Measurements from ENCODE around the gene PDCD7.
"Not testable (repeated sequence)": the region's sequence is repeated elsewhere in the genome, so short reads cannot be mapped to it uniquely, and the experiment has no call there.

PDCD7 gene

GRCh38 chr15:65164139-65164538, 30.5 kb upstream of the PDCD7 start:
- H3K4me3 ChIP-seq (ENCODE audit: low read depth, low read length), result no peak overlapping the region
- no peak for DNase-seq (ENCODE audit: low read depth)
- TF ChIP-seq MYC (IDR thresholded peaks at IDR 0.05; ENCODE audit: low read depth, low read length) (no peak), CTCF (IDR thresholded peaks at IDR 0.05; ENCODE audit: low read depth, low read length) (no peak), MAX (IDR thresholded peaks at IDR 0.05; ENCODE audit: low read depth, low read length) (no peak), POLR2A (IDR thresholded peaks at IDR 0.05; ENCODE audit: extremely low read depth, insufficient read length) (no peak)

- no peak for DNase-seq (ENCODE audit: low read depth)
- no peak for TF ChIP-seq MAX (IDR thresholded peaks at IDR 0.05; ENCODE audit: low read depth, low read length)
- no peak for TF ChIP-seq CTCF (IDR thresholded peaks at IDR 0.05; ENCODE audit: low read depth, low read length)
- no peak for TF ChIP-seq POLR2A (IDR thresholded peaks at IDR 0.05; ENCODE audit: extremely low read depth, insufficient read length)
These were observed 29.4 kb upstream of the PDCD7 start for GRCh38 chr15:65163041-65163440.

GRCh38 chr15:65156692-65157091, 23.1 kb upstream of the PDCD7 start:
- TF ChIP-seq MAX (IDR thresholded peaks at IDR 0.05; ENCODE audit: low read depth, low read length) (no peak), POLR2A (IDR thresholded peaks at IDR 0.05; ENCODE audit: extremely low read depth, insufficient read length) (no peak), CTCF (IDR thresholded peaks at IDR 0.05; ENCODE audit: low read depth, low read length) (no peak), MYC (IDR thresholded peaks at IDR 0.05; ENCODE audit: low read depth, low read length) (no peak)
- H3K4me3 ChIP-seq (ENCODE audit: low read depth, low read length), result no peak overlapping the region
- DNase-seq (ENCODE audit: low read depth), result no peak

More at GRCh38 chr15:65163041-65163440, 29.4 kb upstream of the PDCD7 start:
- no peak overlapping the region for H3K4me3 ChIP-seq (ENCODE audit: low read depth, low read length)

GRCh38 chr15:65154720-65155119, 21.1 kb upstream of the PDCD7 start:
- H3K4me3 ChIP-seq (ENCODE audit: low read depth, low read length), result no peak overlapping the region
- DNase-seq (ENCODE audit: low read depth), result no peak
- TF ChIP-seq MAX (IDR thresholded peaks at IDR 0.05; ENCODE audit: low read depth, low read length) (no peak), POLR2A (IDR thresholded peaks at IDR 0.05; ENCODE audit: extremely low read depth, insufficient read length) (no peak), CTCF (IDR thresholded peaks at IDR 0.05; ENCODE audit: low read depth, low read length) (no peak), MYC (IDR thresholded peaks at IDR 0.05; ENCODE audit: low read depth, low read length) (no peak)

- TF ChIP-seq MYC (IDR thresholded peaks at IDR 0.05; ENCODE audit: low read depth, low read length), result no peak
- TF ChIP-seq MAX (IDR thresholded peaks at IDR 0.05; ENCODE audit: low read depth, low read length), result no peak
- no peak for TF ChIP-seq CTCF (IDR thresholded peaks at IDR 0.05; ENCODE audit: low read depth, low read length)
- TF ChIP-seq POLR2A (IDR thresholded peaks at IDR 0.05; ENCODE audit: extremely low read depth, insufficient read length), result no peak
- DNase-seq (ENCODE audit: low read depth), result no peak
- H3K4me3 ChIP-seq (ENCODE audit: low read depth, low read length), result no peak overlapping the region
These were observed 14.3 kb upstream of the PDCD7 start for GRCh38 chr15:65147902-65148301.

- no peak for DNase-seq (ENCODE audit: low read depth)
- no peak for TF ChIP-seq POLR2A (IDR thresholded peaks at IDR 0.05; ENCODE audit: extremely low read depth, insufficient read length)
- no peak for TF ChIP-seq MAX (IDR thresholded peaks at IDR 0.05; ENCODE audit: low read depth, low read length)
- H3K4me3 ChIP-seq (ENCODE audit: low read depth, low read length), result no peak overlapping the region
These were observed 12.8 kb upstream of the PDCD7 start for GRCh38 chr15:65146438-65146837.

- DNase-seq (ENCODE audit: low read depth); H3K4me3 ChIP-seq (ENCODE audit: low read depth, low read length): not testable (repeated sequence)
These were observed 5.0 kb upstream of the PDCD7 start for GRCh38 chr15:65138631-65139030.

GRCh38 chr15:65137893-65138292, 4.3 kb upstream of the PDCD7 start:
- H3K4me3 ChIP-seq (ENCODE audit: low read depth, low read length), result not testable (repeated sequence)

GRCh38 chr15:65137089-65137488, 3.5 kb upstream of the PDCD7 start:
- DNase-seq (ENCODE audit: low read depth); H3K4me3 ChIP-seq (ENCODE audit: low read depth, low read length): not testable (repeated sequence)

More at GRCh38 chr15:65137893-65138292, 4.3 kb upstream of the PDCD7 start:
- DNase-seq (ENCODE audit: low read depth), result not testable (repeated sequence)
